HepG2 (cell line): ENCODE data around the gene TBX5. TPM values are rescaled to one million over a fixed set of nuclear protein-coding genes. Genes with fewer than 3 reads are reported as not detected.
A peak's percentile ranks its signal among the peaks of the same experiment; 100 is the strongest.

Experiments
- ATAC-seq: fragments of 200-7000 bp; cut with Tn5 transposase; 3 replicates; pipeline ENCODE4 v1.9.1; 2020; ENCODE audit warnings: mild to moderate bottlenecking, moderate library complexity
- BruUV-seq: library from RNA; stranded (reverse); fragments of 400-500 nt; replicated peaks from 2 replicates; lab custom pipeline; 2021; lab: Mats Ljungman, UMichigan
- CTCF ChIA-PET: fragments of 300-600 bp; formaldehyde crosslinking; extraction: SDS; loops from one replicate; lab custom pipeline; 2021; ENCODE audit warnings: low total read pairs, inconsistent platforms, low intra/inter-chr PET ratio; lab: Yijun Ruan, JAX
- POLR2A ChIA-PET: fragments of 350-600 bp; sonication (Branson Sonifier 250); formaldehyde crosslinking; loops from one replicate; lab custom pipeline; 2020; ENCODE audit warnings: antibody characterized with exemption, inconsistent platforms; lab: Yijun Ruan, JAX
- DNase-seq: peaks from one replicate; pipeline ENCODE4 v3.0.0-alpha.2; 2015; ENCODE audit warnings: low spot score
- FAIRE-seq: peaks from 3 replicates; lab custom pipeline; 2011; peaks lifted over from hg19 to GRCh38; lab: Jason Lieb, UNC
- H2AFZ ChIP-seq: one replicate; pipeline ENCODE4 v1.6.1; 2011; ENCODE audit warnings: low read length, inconsistent platforms
- H3K27ac ChIP-seq: fragments of 300-600 bp; 3 replicates; pipeline ENCODE4 v1.8.0; 2011; ENCODE audit warnings: mixed run types, mild to moderate bottlenecking, mixed read lengths, low read length, inconsistent platforms; ENCODE audit not compliant: insufficient read depth; ENCODE audit errors: extremely low read length
- H3K27me3 ChIP-seq, 2 experiments: fragments of 200-600 bp in 1 of 2; 2 replicates in 1 of 2; 3 replicates in 1 of 2; pipeline versions ENCODE4 v1.6.0 to v1.8.0; 2011; ENCODE audit warnings: low read length in 2 of 2, mild to moderate bottlenecking in 2 of 2, moderate library complexity in 2 of 2, inconsistent platforms in 1 of 2; ENCODE audit not compliant: insufficient read depth in 2 of 2, control insufficient read depth in 1 of 2
- H3K36me3 ChIP-seq, 2 experiments: fragments of 200-600 bp in 1 of 2; replicated peaks in 1 of 2; 2 replicates in 1 of 2; 3 replicates in 1 of 2; pipeline versions ENCODE4 v1.5.1 to v1.8.0; 2011; ENCODE audit warnings: low read length in 2 of 2, inconsistent platforms in 1 of 2; ENCODE audit not compliant: insufficient read depth in 2 of 2, control insufficient read depth in 1 of 2
- H3K4me1 ChIP-seq: 2 replicates; pipeline ENCODE4 v1.5.1; 2012; ENCODE audit warnings: low read length, inconsistent platforms; ENCODE audit not compliant: insufficient read depth
- H3K4me2 ChIP-seq: 2 replicates; pipeline ENCODE4 v1.6.0; 2011; ENCODE audit warnings: low read depth, low read length, inconsistent platforms
- H3K4me3 ChIP-seq, 3 experiments: fragments of 200-600 bp in 1 of 3; sonication (generic), shearing (Covaris generic) in 1 of 3; replicated peaks in 1 of 3; 2 replicates each; pipeline ENCODE4 v1.5.1; 2011 to 2016; ENCODE audit warnings: low read length in 3 of 3, inconsistent platforms in 2 of 3, low read depth in 2 of 3, mild to moderate bottlenecking in 2 of 3, control low read depth in 1 of 3, mixed read lengths in 1 of 3; ENCODE audit not compliant: insufficient read depth in 1 of 3
- H3K79me2 ChIP-seq: one replicate; pipeline ENCODE4 v1.6.1; 2011; ENCODE audit warnings: low read length, inconsistent platforms; ENCODE audit not compliant: insufficient read depth
- H3K9ac ChIP-seq: 2 replicates; pipeline ENCODE4 v1.6.0; 2011; ENCODE audit warnings: mild to moderate bottlenecking, low read depth, low read length, inconsistent platforms; ENCODE audit not compliant: insufficient read depth
- H3K9me3 ChIP-seq: 2 replicates; pipeline ENCODE4 v1.5.1; 2012; ENCODE audit warnings: mild to moderate bottlenecking, low read length
- H4K20me1 ChIP-seq: 2 replicates; pipeline ENCODE4 v1.6.0; 2011; ENCODE audit warnings: inconsistent platforms, mild to moderate bottlenecking, low read length, moderate library complexity; ENCODE audit not compliant: insufficient read depth
- ATAD3A ChIP-seq: sonication (generic); formaldehyde crosslinking; IDR thresholded peaks from 2 replicates; pipeline ENCODE4 v1.4.0; 2020; ENCODE audit warnings: missing genetic modification reagents
- BHLHE40 ChIP-seq: IDR thresholded peaks from 2 replicates; pipeline ENCODE4 v1.6.1; 2011; ENCODE audit warnings: low read length, improper control_type of control experiment
- CBX2 ChIP-seq, 2 experiments: fragments of 200-600 bp in 1 of 2; sonication (generic); formaldehyde crosslinking in 1 of 2; IDR thresholded peaks; 2 replicates each; pipeline versions ENCODE4 v1.7.0 to v1.8.1; 2018 to 2022; ENCODE audit warnings: low read depth in 2 of 2, low read length in 1 of 2, mild to moderate bottlenecking in 1 of 2, missing genetic modification reagents in 1 of 2
- MAFF ChIP-seq: IDR thresholded peaks from 2 replicates; pipeline ENCODE4 v1.6.1; 2011; ENCODE audit warnings: low read depth, low read length, improper control_type of control experiment
- PHF20 ChIP-seq: sonication (generic); formaldehyde crosslinking; IDR thresholded peaks from 2 replicates; pipeline ENCODE4 v1.5.0; 2020; ENCODE audit warnings: mild to moderate bottlenecking, missing genetic modification reagents
- POLR2G ChIP-seq: fragments of 200-400 bp; formaldehyde crosslinking; IDR thresholded peaks from 2 replicates; pipeline ENCODE4 v1.6.1; 2018; ENCODE audit warnings: mild to moderate bottlenecking, low read depth, low read length, moderate library complexity
- RBFOX2 ChIP-seq: fragments of 200-400 bp; formaldehyde crosslinking; IDR thresholded peaks from 2 replicates; pipeline ENCODE4 v1.6.1; 2017; ENCODE audit warnings: low read depth, mild to moderate bottlenecking, low read length
- RXRA ChIP-seq: sonication (generic); formaldehyde crosslinking; IDR thresholded peaks from 2 replicates; pipeline ENCODE4 v1.5.1; 2020; ENCODE audit warnings: missing genetic modification reagents
- SATB2 ChIP-seq: sonication (generic); formaldehyde crosslinking; IDR thresholded peaks from 2 replicates; pipeline ENCODE4 v1.5.0; 2020; ENCODE audit warnings: missing genetic modification reagents
- ZBTB7B ChIP-seq: sonication (generic); formaldehyde crosslinking; IDR thresholded peaks from 2 replicates; pipeline ENCODE4 v1.4.0; 2020; ENCODE audit warnings: missing genetic modification reagents
- ZFP90 ChIP-seq: sonication (generic); formaldehyde crosslinking; IDR thresholded peaks from 2 replicates; pipeline ENCODE4 v1.8.0; 2022; ENCODE audit warnings: missing genetic modification reagents, mild to moderate bottlenecking, inconsistent platforms, borderline replicate concordance
- ZFX ChIP-seq: sonication (generic); formaldehyde crosslinking; IDR thresholded peaks from 2 replicates; pipeline ENCODE4 v1.4.0; 2020; ENCODE audit warnings: mild to moderate bottlenecking, low read depth, missing genetic modification reagents, moderate library complexity
- ZNF264 ChIP-seq: sonication (generic); formaldehyde crosslinking; IDR thresholded peaks from 2 replicates; pipeline ENCODE4 v1.4.0; 2020; ENCODE audit warnings: missing genetic modification reagents
- ZNF598 ChIP-seq: sonication (generic); formaldehyde crosslinking; IDR thresholded peaks from 2 replicates; pipeline ENCODE4 v1.5.1; 2020; ENCODE audit warnings: mild to moderate bottlenecking, missing genetic modification reagents, borderline replicate concordance
- WGBS: methylation state at CpG from one replicate; pipeline ENCODE4 v1.1.6; 2017; ENCODE audit warnings: low lambda C conversion rate; 5-methylcytosine and 5-hydroxymethylcytosine counted together
- in situ Hi-C: cut with HindIII; loops from 2 replicates; pipeline ENCODE4 v1.10.0; 2017; ENCODE audit warnings: low pct_unique_long_range_greater_than_20kb; ENCODE audit not compliant: extremely low pct_ligation_motif_present
- intact Hi-C: fragments of 100-400 bp; cut with micrococcal nuclease; formaldehyde crosslinking; loops from one replicate; pipeline ENCODE4 v1.10.0; 2022; ENCODE audit not compliant: unreplicated experiment
- polyA plus RNA-seq, 8 experiments: library from polyadenylated mRNA; depleted of rRNA in 3 of 8; stranded (reverse) in 7 of 8; unstranded in 1 of 8; fragments of >200 nt; fragmentation: Illumina TruSeq in 4 of 8; extraction: Trizol in 4 of 8; gene quantifications; 2 replicates each; pipeline versions ENCODE4 v1.2.1 to v1.2.3, GENCODE V29; 2011 to 2016; ENCODE audit warnings: low read depth in 4 of 8, missing spikeins in 1 of 8, mixed read lengths in 1 of 8; ENCODE audit not compliant: insufficient read depth in 1 of 8
- total RNA-seq, 5 experiments: library from RNA; depleted of rRNA; stranded (reverse); fragments of >200 nt; fragmentation: Illumina TruSeq; extraction: Trizol; gene quantifications; 2 replicates each; pipeline ENCODE4 v1.2.3, GENCODE V29; 2016; ENCODE audit warnings: low read depth in 1 of 5
- TF ChIP-seq, protein P1 (sequence below): sonication (generic); formaldehyde crosslinking; IDR thresholded peaks from 2 replicates; pipeline ENCODE4 v1.4.0; 2020; ENCODE audit warnings: missing genetic modification reagents, mild to moderate bottlenecking, borderline replicate concordance
- TF ChIP-seq, protein P2 (sequence below): sonication (generic); formaldehyde crosslinking; IDR thresholded peaks from 2 replicates; pipeline ENCODE4 v1.4.0; 2020; ENCODE audit warnings: missing genetic modification reagents
- TF ChIP-seq, protein P3 (sequence below): sonication (generic); formaldehyde crosslinking; IDR thresholded peaks from 2 replicates; pipeline ENCODE4 v1.8.1; 2022; ENCODE audit warnings: mild to moderate bottlenecking, missing genetic modification reagents
- TF ChIP-seq, protein P4 (sequence below): sonication (generic); formaldehyde crosslinking; conservative IDR thresholded peaks from 2 replicates; pipeline ENCODE4 v1.4.0; 2020; ENCODE audit warnings: missing genetic modification reagents

The TBX5 gene
- total and polyA plus RNA-seq, 2 of the 13 experiments (the other 11 are each of a cell fraction or from before 2014, with no cell fraction given), result not detected

DNA sequence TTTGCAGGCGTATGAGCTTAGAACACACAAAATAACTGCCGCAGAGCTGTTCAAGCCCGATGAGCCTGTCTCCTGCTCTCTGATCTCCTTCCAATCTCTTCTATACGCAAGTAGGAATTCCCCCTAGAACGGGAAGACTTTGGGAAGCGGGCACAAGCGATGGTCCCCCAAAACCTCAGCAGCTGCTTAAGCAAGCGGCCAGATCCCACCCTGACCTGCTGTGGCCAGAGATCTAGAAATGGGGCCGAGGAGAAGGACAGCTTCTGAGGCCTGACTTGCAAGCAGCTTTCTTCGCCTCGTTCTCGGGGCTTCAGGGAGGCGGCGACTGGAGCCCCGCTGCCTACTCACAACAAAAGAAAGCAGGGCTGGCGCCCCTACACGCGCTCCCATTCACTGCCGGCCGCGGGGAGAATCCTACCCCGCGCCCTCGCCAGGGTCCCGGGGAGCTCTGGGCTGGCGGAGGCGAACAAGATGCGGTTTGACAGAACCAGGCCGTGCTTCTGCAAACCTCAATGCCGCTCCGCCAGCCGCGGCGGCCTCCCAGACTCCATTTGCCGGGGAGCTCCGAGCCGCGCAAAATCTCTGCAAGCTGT, 922 bp downstream of the TBX5 start:
- Histone ChIP-seq H3K79me2 (no peaks in the 10 kb centered on the region), H2AFZ (no peak overlapping the region), H4K20me1 (no peaks in the 10 kb centered on the region), H3K9me3 (no peaks in the 10 kb centered on the region), H3K4me1 (no peaks in the 10 kb centered on the region), H3K27me3 (peaks cover 4 to 78% of the 10 kb centered on the region in 2 experiments), H3K9ac (no peak overlapping the region), H3K36me3 (no peaks in the 10 kb centered on the region), H3K4me3 (no peak overlapping the region), H3K4me2 (0 out of 2 replicates have a peak overlapping the region, but pooled peaks have one; percentile 3), H3K27ac (no peak overlapping the region)
- POLR2A ChIA-PET, result no interaction called here
- no TSS peak for BruUV-seq
- in situ Hi-C loops, result no loop called here
- ATAC-seq (no peak), DNase-seq (no peak), FAIRE-seq (no peak)
- 46% methylated on average over 10 of the region's 38 CpGs for WGBS
- CTCF ChIA-PET, result no interaction called here
- intact Hi-C loops, result no loop called here
- TF ChIP-seq ZBTB7B (CRISPR knock-in tag) (no peak), SATB2 (CRISPR knock-in tag) (no peak), CBX2 (IDR thresholded peaks at IDR 0.05; ENCODE audit: low read depth, low read length) (no peak), CBX2 (CRISPR knock-in tag; IDR thresholded peaks at IDR 0.05; ENCODE audit: low read depth) (no peak), PHF20 (CRISPR knock-in tag) (no peak), RXRA (CRISPR knock-in tag) (no peak), ATAD3A (CRISPR knock-in tag) (no peak), ZNF598 (CRISPR knock-in tag) (no peak), ZFX (CRISPR knock-in tag) (no peak), BHLHE40 (no peak), ZNF264 (CRISPR knock-in tag) (no peak), ZFP90 (CRISPR knock-in tag) (no peak), MAFF (no peak), POLR2G (no peak), RBFOX2 (no peak)
- TF ChIP-seq, protein P1, sequence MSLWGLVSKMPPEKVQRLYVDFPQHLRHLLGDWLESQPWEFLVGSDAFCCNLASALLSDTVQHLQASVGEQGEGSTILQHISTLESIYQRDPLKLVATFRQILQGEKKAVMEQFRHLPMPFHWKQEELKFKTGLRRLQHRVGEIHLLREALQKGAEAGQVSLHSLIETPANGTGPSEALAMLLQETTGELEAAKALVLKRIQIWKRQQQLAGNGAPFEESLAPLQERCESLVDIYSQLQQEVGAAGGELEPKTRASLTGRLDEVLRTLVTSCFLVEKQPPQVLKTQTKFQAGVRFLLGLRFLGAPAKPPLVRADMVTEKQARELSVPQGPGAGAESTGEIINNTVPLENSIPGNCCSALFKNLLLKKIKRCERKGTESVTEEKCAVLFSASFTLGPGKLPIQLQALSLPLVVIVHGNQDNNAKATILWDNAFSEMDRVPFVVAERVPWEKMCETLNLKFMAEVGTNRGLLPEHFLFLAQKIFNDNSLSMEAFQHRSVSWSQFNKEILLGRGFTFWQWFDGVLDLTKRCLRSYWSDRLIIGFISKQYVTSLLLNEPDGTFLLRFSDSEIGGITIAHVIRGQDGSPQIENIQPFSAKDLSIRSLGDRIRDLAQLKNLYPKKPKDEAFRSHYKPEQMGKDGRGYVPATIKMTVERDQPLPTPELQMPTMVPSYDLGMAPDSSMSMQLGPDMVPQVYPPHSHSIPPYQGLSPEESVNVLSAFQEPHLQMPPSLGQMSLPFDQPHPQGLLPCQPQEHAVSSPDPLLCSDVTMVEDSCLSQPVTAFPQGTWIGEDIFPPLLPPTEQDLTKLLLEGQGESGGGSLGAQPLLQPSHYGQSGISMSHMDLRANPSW (CRISPR knock-in tag), result no peak
- TF ChIP-seq, protein P2, sequence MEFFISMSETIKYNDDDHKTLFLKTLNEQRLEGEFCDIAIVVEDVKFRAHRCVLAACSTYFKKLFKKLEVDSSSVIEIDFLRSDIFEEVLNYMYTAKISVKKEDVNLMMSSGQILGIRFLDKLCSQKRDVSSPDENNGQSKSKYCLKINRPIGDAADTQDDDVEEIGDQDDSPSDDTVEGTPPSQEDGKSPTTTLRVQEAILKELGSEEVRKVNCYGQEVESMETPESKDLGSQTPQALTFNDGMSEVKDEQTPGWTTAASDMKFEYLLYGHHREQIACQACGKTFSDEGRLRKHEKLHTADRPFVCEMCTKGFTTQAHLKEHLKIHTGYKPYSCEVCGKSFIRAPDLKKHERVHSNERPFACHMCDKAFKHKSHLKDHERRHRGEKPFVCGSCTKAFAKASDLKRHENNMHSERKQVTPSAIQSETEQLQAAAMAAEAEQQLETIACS (CRISPR knock-in tag), result no peak
- TF ChIP-seq, protein P3, sequence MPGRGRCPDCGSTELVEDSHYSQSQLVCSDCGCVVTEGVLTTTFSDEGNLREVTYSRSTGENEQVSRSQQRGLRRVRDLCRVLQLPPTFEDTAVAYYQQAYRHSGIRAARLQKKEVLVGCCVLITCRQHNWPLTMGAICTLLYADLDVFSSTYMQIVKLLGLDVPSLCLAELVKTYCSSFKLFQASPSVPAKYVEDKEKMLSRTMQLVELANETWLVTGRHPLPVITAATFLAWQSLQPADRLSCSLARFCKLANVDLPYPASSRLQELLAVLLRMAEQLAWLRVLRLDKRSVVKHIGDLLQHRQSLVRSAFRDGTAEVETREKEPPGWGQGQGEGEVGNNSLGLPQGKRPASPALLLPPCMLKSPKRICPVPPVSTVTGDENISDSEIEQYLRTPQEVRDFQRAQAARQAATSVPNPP (CRISPR knock-in tag), result no peak
- TF ChIP-seq, protein P4, sequence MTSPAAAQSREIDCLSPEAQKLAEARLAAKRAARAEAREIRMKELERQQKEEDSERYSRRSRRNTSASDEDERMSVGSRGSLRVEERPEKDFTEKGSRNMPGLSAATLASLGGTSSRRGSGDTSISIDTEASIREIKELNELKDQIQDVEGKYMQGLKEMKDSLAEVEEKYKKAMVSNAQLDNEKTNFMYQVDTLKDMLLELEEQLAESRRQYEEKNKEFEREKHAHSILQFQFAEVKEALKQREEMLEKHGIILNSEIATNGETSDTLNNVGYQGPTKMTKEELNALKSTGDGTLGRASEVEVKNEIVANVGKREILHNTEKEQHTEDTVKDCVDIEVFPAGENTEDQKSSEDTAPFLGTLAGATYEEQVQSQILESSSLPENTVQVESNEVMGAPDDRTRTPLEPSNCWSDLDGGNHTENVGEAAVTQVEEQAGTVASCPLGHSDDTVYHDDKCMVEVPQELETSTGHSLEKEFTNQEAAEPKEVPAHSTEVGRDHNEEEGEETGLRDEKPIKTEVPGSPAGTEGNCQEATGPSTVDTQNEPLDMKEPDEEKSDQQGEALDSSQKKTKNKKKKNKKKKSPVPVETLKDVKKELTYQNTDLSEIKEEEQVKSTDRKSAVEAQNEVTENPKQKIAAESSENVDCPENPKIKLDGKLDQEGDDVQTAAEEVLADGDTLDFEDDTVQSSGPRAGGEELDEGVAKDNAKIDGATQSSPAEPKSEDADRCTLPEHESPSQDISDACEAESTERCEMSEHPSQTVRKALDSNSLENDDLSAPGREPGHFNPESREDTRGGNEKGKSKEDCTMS, result no peak
